ENCODE measurements around the gene NRL.
A peak's percentile ranks its signal among the peaks of the same experiment; 100 is the strongest.

The NRL gene

GRCh38 chr14:24083462-24083861 is 31.3 kb downstream of the NRL start:
- H3K4me1 ChIP-seq (ENCODE audit: insufficient read depth, low read length, poor library complexity, severe bottlenecking), result peaks cover 21% of the 10 kb centered on the region
- H3K4me3 ChIP-seq (ENCODE audit: low read length, poor library complexity, severe bottlenecking), result no peak overlapping the region
- no peak overlapping the region for H2AFZ ChIP-seq (ENCODE audit: low read length)
- H3F3A ChIP-seq (ENCODE audit: low read depth), result no peaks in the 10 kb centered on the region
- no peak overlapping the region for H3K4me2 ChIP-seq (ENCODE audit: low read depth, low read length, poor library complexity, severe bottlenecking)
- no peaks in the 10 kb centered on the region for H3K36me3 ChIP-seq (ENCODE audit: insufficient read depth, low read length)
- no peaks in the 10 kb centered on the region for H3K9me3 ChIP-seq (ENCODE audit: insufficient read depth, low read depth, low read length)
- no peaks in the 10 kb centered on the region for H3K9me2 ChIP-seq (replicated peaks; ENCODE audit: low read depth, low read length)
- H3K79me2 ChIP-seq (ENCODE audit: insufficient read depth, low read length), result no peaks in the 10 kb centered on the region
- no peaks in the 10 kb centered on the region for H3K27me3 ChIP-seq (ENCODE audit: insufficient read depth, low read length, poor library complexity, severe bottlenecking)
- H4K20me1 ChIP-seq (ENCODE audit: insufficient read depth, low read length, poor library complexity, severe bottlenecking), result no peaks in the 10 kb centered on the region
- TF ChIP-seq CTCF (conservative IDR thresholded peaks at IDR 0.05; ENCODE audit: low read length) (no peak), EZH2phosphoT487 (IDR thresholded peaks at IDR 0.05; ENCODE audit: borderline replicate concordance) (no peak)
- H3K9ac ChIP-seq (ENCODE audit: low read depth, low read length, poor library complexity, severe bottlenecking), result no peak overlapping the region

GRCh38 chr14:24082411-24083080 is 32.2 kb downstream of the NRL start:
- TF ChIP-seq CTCF (conservative IDR thresholded peaks at IDR 0.05; ENCODE audit: low read length) (no peak), EZH2phosphoT487 (IDR thresholded peaks at IDR 0.05; ENCODE audit: borderline replicate concordance) (no peak)
- Histone ChIP-seq H3K79me2 (ENCODE audit: insufficient read depth, low read length) (no peaks in the 10 kb centered on the region), H4K20me1 (ENCODE audit: insufficient read depth, low read length, poor library complexity, severe bottlenecking) (no peaks in the 10 kb centered on the region), H2AFZ (ENCODE audit: low read length) (no peak overlapping the region), H3K9me3 (ENCODE audit: insufficient read depth, low read depth, low read length) (no peaks in the 10 kb centered on the region), H3K9ac (ENCODE audit: low read depth, low read length, poor library complexity, severe bottlenecking) (no peak overlapping the region), H3K27me3 (ENCODE audit: insufficient read depth, low read length, poor library complexity, severe bottlenecking) (no peaks in the 10 kb centered on the region), H3F3A (ENCODE audit: low read depth) (no peaks in the 10 kb centered on the region), H3K4me2 (ENCODE audit: low read depth, low read length, poor library complexity, severe bottlenecking) (no peak overlapping the region), H3K9me2 (replicated peaks; ENCODE audit: low read depth, low read length) (no peaks in the 10 kb centered on the region), H3K4me3 (ENCODE audit: low read length, poor library complexity, severe bottlenecking) (no peak overlapping the region), H3K4me1 (ENCODE audit: insufficient read depth, low read length, poor library complexity, severe bottlenecking) (peaks cover 21% of the 10 kb centered on the region), H3K36me3 (ENCODE audit: insufficient read depth, low read length) (no peaks in the 10 kb centered on the region)

DNA sequence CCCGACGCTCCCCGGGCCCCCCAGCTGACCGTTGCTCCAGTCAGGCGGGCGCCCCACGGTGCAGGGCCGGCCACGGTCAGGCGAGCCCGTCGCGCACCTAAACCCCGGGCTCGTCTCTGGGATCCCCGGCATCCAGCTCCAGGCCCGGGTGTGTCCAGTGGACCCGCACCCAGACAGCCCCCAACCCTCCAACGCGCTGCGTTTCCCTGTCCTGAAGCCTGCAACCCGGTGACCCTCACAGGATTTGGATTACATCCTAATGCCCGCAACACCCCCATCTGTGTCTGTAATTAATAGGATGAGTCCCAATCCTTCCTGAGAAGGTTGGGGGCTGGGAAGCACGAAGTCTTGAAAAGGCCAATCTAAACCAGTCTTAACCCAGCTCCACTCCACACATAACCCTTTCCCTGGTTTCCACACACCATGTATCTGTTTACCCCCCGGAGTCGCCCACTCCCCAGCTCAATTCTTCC is 33.0 kb downstream of the NRL start:
- H2AFZ ChIP-seq (ENCODE audit: low read length), result no peak overlapping the region; the same call in 1 of the 2 replicates
- H3F3A ChIP-seq (ENCODE audit: low read depth), result no peaks in the 10 kb centered on the region
- H3K4me2 ChIP-seq (ENCODE audit: low read depth, low read length, poor library complexity, severe bottlenecking), result peak overlapping the region; percentile 74
- H3K4me1 ChIP-seq (ENCODE audit: insufficient read depth, low read length, poor library complexity, severe bottlenecking), result peaks cover 21% of the 10 kb centered on the region
- no peaks in the 10 kb centered on the region for H3K27me3 ChIP-seq (ENCODE audit: insufficient read depth, low read length, poor library complexity, severe bottlenecking)
- TF ChIP-seq EZH2phosphoT487 (IDR thresholded peaks at IDR 0.05; ENCODE audit: borderline replicate concordance) (no peak), CTCF (conservative IDR thresholded peaks at IDR 0.05; ENCODE audit: low read length) (no peak)
- peak overlapping the region; percentile 74 for H3K4me3 ChIP-seq (ENCODE audit: low read length, poor library complexity, severe bottlenecking)
- H3K9me2 ChIP-seq (replicated peaks; ENCODE audit: low read depth, low read length), result no peaks in the 10 kb centered on the region
- H3K9me3 ChIP-seq (ENCODE audit: insufficient read depth, low read depth, low read length), result no peaks in the 10 kb centered on the region
- peak overlapping the region; percentile 65 for H3K9ac ChIP-seq (ENCODE audit: low read depth, low read length, poor library complexity, severe bottlenecking)
- no peaks in the 10 kb centered on the region for H4K20me1 ChIP-seq (ENCODE audit: insufficient read depth, low read length, poor library complexity, severe bottlenecking)
- H3K36me3 ChIP-seq (ENCODE audit: insufficient read depth, low read length), result no peaks in the 10 kb centered on the region
- no peaks in the 10 kb centered on the region for H3K79me2 ChIP-seq (ENCODE audit: insufficient read depth, low read length)
